NCI-H2227 (cell line): ENCODE results near the gene CASQ2.

Experiments
- DNase-seq: peaks from one replicate; lab custom pipeline; 2025; ENCODE audit not compliant: unreplicated experiment; lab: John Stamatoyannopoulos, UW

The CASQ2 gene

DNA sequence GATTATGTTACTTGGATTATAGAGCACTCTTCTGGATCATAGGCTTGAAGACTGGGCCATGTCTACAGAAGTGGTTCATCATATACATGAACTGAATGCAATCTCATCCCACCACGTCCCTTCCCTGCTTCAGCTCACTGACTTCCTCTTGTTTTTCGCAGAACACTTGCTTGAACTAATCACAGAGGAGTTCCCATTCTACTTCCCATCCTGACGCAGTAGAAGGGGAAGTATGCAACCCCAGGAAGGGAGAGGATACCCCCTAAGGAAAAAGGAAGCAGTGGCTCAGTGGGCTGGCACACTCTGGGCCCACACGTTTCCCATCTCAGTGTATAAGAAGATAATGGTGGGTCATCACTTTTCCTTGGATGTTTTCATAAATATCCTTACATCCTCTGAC, 36.2 kb downstream of the CASQ2 start:
- DNase-seq: no peak

DNA sequence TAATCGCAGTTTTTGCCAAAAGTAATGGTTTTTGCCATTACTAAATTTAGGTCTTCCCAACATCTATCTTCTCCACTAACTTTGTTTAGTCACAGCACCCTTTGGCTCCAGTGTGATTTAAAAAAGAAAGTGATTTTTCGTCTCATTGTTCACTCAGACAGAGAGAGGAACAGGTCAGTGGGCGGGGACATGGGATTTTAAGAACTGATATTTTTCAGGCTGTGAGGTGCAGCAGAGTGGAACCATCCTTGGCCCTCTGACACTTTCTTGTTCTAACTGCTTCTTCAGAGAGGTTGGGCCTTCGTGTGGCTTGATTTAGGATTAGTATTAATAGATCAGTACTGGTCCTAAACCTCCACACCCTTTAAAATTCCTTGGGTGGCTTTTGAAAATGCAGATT, 38.8 kb downstream of the CASQ2 start:
- DNase-seq: no peak

DNA sequence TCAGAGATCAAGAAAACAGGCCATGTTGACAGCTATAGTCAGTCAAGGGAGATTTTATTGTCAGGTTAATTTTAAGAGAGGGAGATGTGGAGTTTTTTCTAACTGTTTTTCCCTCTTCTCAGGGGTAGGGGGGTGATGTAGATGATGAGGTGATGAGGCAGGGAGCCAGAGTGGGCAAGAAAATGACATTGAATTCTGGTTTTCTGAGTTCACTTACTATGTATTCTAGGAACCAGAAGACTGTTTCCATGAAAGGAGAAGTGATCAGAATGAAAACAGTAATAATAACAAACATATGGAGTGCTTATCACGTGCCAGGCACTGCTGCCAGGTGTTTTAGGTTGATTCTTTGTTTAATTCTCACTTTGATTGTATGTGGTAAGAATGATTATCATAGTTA, 40.2 kb downstream of the CASQ2 start:
- no peak for DNase-seq

DNA sequence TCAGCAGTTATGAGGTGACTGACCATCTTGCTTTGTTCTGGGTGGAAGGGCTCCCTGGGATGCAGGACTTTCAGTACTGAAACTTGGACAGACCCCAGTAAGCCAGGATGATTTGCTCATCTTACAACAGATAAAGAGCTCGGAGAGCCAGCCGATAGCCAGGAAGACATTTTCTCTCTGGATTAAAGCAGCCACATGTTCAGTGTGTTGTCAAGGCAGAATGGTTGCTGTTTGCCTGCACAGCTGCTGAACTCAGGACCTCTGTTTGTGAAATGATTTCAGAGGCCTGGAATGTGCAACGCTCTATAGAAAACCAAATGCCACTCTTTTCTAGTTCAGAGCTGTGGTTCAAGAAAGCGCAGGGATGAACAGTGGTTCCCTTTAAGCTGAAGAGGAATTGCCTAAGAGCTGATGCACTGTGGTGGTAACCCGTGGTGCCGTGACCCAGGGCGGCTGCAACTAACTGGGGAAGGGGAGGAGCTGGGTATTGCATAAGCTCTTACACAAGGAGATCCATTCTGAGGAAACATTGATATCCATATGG, 40.7 kb downstream of the CASQ2 start:
- no peak for DNase-seq

DNA sequence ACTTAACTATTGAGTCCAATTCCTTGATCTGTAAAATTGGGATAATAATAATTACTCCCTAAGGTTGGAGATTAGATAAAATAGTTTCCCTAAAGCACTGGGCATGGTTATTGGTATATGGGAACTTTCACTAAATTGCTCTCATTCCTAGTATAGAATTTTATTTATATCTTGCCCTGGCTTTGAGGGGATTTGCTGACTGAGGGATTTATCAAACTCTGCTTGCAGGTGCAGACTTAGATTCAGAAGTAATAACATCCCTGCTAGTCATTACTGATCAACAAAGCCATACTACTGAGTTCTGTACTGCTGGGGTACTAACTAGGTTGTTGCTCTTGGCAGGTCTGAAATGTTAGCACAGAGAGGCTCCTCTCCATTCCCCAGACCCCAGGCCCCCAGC, 41.9 kb downstream of the CASQ2 start:
- no peak for DNase-seq

DNA sequence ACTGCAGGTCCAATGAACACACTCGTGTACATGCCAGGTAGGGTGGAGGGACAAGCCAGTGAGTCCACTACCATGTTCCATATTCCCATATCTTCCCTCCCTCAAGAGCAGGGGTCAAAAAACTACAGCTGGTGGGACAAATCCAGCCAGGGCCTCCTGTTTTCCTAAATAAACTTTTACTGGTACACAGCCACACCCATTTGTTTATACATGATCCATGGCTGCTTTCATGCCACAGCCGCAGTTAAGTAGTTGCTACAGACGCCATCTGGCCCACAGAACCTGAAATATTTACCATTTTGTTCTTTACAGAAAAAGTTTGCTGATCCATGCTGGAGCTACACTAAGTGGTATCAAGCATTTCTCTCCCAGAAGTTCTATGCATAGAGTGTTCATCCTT, 42.4 kb downstream of the CASQ2 start:
- DNase-seq: no peak

DNA sequence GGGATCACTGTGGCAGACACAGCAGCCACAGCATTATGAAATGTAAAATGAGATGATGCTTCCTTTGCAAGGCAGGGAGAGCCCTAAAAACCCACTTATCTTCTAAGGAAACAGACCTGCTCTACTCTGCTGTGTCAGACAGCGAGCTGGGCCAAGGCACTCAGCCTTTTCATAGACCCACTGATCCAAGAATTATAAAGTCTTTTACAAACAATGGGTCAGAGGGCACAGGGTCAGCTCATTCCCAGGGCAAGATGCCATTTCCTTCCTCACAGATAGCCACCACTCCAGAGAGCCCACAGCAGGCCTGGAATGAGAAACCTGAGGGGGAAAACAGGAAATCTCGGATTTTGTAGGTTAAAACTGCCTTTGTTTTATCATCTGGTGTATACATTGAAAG, 42.9 kb downstream of the CASQ2 start:
- DNase-seq: no peak

DNA sequence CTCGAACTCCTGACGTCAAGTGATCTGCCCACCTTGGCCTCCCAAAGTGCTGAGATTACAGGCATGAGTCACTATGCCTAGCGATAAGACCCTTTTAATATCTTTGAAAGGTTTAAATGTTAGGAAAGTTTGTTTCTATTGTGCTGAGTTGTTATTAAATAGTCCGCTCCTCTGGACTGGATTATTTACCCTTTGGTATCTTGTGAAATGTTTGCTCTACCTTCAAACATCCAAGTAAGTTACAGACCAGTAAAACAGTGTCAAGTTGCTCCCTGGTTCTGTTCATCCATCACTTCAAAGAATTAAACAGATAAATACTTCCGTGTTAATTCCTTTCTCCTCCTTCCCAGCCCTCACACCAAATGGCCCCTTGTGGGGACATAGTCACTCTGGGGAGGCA, 44.8 kb downstream of the CASQ2 start:
- DNase-seq: no peak

DNA sequence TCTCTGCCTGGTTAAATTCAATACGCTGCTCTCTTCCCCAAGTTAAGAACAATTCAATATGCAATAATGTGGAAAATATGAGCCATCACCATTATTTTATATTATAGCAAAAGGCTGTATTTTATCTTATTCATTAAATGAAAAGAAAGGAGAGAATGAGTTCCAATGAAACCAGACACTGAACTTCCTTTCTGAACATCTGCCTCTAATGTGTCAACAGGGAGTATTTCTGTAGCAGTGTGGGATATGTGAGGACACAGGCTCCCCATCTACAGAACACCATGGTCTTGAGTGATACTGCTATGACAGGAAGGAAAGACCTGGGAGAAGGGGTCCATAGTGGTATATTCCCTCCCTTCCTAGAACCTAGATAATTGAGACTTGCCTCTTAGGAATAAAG, 46.3 kb downstream of the CASQ2 start:
- DNase-seq: no peak

DNA sequence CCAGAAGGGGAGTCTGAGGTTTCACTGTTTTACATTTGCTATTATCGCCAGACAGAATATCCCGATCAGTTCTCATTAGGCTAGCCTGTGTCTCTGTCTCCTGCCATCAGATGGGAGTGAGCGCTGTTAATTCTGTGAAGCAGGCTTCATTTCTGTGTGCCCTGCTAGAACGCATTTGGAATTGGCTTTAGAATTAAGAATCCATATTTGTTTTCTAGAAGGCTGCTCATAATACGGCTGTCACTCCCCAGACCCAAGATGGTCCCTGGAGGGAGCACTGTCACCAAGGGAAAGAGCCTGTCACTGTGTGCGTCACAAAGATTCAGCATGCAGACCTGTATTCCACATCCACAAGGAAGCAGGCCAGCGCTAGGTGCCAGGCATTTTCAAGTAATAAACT, 49.2 kb downstream of the CASQ2 start:
- DNase-seq: no peak

DNA sequence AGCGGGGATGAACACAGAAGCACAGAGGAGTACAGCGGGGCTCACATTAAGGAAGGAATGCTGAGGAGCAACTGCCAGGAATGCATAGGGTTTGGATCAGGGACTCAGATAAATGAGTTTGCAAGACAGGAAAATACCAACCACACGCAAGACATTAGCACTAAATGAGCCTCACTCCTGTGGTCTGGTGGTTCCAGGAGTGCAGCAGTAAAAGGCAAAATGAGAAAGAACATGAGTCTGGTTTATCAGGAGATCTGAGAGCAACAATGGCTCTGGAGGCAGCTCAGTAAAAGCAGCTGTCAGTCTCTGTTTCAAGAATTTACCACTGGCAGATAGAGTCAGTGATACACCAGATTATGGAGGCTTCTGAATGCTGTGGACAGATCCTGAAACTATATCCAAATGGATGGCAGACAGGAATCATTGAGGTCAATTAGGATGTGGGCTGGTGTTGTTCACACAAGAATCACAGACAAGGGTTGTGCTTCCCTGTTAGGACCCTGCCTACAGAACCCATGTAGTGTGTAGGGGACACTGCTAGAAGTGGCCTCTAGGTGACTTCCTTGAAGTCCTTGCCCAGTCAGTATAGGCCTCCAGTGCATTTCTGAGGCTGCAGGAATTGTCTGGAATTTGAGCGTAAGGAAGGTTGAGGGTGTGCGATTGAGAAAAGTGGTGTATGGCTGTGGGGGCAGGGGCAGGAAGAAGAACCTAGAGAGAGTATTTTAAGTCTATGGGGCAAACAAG, 50.3 kb downstream of the CASQ2 start:
- no peak for DNase-seq

DNA sequence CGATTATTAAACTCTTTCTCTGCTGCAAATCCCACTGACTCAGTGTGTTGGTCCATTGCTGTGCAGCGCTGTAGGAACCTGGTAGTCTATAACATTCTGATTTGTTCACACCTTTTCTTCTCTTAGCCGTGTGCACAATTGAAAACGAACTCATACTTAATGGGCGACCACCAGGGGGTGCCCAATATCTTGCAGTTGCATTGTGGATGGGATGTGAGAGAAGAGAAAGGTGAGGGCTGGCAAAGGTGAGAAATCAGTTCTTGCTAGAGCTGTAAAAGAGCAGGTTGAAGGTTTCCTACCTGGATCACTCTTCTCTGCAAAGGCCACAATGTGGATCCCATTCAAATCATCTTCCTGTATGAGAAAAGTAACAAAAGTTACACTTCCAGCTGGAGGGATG, 51.0 kb downstream of the CASQ2 start:
- peak; percentile 14 for DNase-seq

DNA sequence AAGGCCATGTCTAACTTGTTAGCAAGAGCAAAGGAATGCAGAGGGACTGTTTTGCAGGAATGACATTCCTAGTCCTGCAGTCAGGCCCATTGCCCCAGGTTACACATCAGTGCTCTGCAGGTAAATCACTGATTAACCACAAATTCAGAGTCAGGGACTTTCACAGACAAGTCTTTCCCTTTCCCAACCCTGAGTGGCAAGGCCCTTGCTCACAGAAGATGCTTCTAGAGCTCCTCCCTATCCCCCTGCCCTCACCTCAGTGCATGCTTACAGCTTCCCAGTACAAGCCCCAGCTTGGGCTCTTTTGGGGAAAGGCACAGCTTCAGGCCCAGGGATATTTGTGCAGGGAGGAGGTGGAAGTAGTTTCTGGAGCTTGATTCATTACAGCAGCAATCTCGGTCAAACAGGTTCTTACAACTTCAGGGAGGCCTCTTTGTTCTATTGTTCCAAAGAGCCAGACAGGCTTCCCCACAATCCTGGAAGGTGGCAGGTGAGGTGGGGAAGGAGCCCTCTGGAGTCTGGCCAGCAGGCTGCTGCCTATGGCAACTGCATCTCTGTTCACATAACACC, 53.9 kb downstream of the CASQ2 start:
- no peak for DNase-seq

DNA sequence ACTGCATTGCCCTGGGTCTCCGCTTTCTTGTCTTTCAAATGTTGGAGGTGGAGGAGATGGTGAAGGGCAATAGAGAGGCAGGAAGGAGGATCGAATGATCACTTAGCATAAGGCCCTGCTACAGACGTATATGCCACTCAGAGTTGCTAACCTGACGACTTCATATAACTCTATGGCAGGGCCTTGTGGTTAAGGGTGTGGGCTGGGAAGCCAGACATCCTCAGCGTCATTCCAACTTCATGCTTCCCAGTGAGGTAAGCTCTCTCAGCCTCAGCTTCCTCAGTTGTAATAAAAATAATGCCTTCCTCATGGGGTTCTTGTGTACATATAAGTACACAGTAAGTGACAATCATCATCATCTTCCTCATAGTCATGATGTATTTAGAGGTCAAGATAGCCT, 54.6 kb downstream of the CASQ2 start:
- no peak for DNase-seq

DNA sequence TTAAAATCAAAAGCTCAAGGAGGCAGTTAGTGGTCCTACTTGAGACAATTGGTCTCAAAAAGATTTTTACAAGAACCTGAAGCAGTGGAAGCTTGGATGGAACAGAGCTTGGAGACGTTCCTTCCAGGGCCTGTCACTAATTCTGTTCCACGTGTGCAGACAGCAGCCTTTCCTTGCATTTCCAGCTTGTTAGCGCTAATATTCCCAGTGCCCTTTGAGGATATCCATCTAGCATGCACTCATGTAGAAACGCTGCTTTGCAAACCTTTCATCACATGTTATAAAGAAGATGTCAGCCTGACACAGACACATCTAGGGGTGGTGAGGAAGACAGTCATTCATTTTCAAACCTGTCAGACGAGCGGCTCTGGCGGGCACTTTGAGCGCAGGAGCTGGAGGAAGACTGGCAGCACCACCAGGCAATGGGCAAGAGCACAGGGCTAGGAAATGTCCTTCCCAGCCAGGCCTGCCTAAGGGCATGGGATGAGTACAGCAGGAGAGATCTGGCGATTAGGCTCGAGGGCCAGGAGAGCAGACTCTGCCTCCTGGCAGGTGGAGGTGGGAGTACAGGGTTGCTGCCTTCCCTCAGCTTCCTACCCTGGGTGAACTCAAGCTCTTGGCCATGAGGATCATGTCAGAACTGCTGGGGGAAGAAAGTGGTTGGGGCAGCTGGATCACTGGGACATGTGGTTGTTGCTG, 55.5 kb downstream of the CASQ2 start:
- DNase-seq: no peak

DNA sequence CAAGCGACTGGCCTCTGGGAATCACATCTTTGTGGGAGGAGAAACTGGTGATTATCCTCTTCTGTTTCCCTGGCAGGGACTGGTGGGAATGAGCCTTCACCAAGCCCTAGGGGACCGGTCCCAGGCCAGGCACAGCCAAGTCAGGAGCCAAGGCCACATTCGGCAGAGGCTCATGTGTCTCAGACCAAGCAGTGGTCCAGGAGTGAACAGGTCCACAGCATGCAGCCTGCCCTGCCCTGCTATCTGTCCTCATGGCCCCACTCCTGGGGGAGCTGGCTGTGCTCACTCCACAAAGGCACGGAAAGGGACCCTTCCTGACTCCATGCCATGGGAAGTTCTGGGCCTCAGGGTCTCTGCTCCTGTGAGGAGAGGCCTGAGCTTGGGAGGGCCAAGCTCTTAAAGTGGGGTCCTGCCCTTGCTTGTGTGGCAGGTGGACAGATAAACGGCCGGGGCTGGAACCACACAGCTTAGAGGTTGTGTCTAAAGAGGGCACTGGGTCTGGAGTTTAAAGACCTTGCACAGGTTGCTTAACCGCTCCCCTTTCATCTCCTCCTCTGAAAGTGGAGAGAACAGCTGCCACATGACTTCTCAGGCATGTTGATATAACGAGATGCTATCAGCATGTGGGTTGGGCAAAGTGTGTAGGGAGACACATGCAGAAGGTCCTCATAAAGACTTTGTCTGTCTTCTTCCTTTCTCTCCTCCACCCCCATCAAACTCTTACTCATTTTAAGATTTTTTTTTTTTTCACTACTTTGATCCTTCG, 57.5 kb downstream of the CASQ2 start:
- DNase-seq: no peak

DNA sequence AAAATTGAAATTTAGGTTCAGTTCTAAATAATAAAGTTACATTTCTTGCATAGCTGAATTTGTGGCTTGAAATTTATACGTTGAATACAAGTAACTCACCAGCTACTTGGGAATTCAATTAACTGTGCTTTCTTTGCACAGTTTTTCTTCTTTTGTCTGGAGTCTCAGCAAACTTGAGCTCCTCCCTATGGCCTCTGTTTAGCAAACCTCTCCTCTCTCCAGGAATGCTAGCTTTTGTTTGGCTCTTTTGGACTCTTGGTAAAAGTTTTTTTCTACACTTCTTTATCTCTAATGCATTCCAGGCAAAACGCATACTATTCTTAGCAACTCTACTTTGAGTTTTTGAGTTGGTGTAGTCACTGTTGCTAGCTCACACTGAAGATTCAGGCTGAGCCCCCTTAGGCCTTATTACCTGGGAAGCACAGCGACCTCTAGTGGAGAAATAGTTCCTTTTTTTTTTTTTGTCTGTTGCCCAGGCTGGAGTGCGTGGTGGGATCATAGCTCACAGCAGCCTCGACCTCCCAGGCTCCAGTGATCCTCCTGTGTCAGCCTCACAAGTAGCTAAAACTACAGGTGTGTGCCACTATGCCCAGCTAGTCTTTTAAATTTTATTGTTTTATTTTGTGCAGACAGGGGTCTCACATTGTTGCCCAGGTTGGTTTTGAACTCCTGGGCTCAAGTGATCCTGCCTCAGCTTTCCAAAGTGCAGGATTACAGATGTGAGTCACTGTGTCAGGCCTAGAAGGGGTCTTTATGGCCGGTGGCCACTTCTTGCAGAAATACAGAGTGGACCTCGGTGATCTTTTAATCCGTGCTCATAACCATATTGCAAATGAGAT, 61.7 kb downstream of the CASQ2 start:
- DNase-seq: peak; percentile 55

DNA sequence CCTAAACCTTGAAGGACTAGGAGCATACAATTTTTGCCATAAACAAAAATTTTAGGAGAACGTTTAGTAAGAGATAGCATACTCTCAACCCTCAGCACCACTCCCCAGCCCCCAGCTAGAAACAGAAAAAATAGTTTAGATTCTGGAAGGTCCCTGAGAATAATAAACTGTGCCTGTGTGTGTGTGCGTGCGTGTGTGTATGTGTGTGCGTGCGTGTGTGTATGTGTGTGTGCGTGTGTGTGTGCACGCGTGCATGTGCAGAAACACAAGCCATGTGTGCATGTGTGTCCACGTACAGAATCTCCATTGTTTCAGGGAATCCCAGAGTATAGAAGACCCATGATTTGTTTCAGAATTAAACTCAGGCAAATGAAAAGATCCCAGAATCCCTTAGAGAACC, 62.6 kb downstream of the CASQ2 start:
- no peak for DNase-seq

DNA sequence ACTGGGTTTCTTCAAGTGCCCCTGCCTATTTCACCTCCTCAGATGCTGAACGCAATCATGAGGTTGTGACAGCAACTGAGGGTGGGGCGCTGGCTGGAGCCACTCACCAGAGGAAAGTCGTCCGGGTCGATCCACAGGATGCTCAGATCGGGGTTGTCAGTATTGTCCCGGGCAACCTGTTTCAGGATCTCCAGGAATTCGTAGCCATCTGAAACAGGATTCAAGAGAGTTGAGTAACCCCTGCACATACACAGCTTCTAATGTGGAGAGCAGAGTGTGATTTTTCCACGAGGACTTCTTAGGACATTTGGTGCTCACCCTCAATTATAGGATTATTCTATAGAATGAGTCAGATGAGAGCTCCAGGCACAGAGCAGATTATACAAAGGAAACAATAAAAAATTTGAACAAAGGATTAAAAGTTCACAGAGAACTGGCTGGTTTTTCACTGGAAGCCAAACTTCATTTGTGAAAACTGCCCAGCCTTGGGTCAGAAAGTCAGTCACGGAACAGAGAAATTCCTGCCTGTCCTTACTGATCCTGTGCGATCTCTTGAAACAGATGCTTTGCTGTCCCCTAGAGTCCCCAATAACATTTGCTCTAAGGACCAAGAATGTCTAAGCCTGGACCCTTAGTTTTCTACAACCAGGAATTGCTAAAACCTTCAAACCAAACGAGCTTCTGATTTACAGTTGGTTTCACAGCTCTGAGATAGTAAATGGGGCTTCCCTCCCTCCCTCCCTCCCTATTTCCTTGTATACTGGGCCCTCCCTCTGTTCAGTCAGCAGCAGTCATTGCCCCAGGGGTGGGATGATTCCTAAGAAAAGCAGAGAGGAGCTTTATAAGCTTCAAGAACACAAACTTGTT, 63.2 kb downstream of the CASQ2 start:
- DNase-seq: no peak

DNA sequence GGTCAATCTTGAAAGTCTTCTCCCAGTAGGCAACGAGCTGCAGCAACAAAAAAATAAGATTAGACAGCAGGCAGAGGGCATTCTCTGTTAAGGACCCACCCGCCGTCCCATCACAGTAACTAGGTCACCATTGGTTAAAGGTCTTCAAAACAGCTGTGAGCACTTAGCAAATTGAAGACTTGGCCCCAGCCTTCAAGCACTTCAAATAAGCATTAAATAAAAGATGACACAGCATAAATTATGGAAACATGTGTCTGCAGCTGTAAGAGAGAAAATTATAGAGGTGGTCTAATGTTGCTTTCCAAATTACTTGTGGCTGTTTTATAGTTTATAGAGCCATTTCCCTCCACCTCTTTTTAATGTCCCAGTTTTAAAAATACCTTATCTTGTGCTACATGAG, 65.6 kb downstream of the CASQ2 start:
- DNase-seq: peak; percentile 72
